AG08395 (cell line): ENCODE results near the gene SEC14L2.
"Not testable (repeated sequence)": the region's sequence is repeated elsewhere in the genome, so short reads cannot be mapped to it uniquely, and the experiment has no call there.

ENCODE experiments used
- DNase-seq: peaks from one replicate; pipeline ENCODE4 v3.0.0; 2012; ENCODE audit warnings: mixed read lengths, low spot score

Gene SEC14L2

DNA sequence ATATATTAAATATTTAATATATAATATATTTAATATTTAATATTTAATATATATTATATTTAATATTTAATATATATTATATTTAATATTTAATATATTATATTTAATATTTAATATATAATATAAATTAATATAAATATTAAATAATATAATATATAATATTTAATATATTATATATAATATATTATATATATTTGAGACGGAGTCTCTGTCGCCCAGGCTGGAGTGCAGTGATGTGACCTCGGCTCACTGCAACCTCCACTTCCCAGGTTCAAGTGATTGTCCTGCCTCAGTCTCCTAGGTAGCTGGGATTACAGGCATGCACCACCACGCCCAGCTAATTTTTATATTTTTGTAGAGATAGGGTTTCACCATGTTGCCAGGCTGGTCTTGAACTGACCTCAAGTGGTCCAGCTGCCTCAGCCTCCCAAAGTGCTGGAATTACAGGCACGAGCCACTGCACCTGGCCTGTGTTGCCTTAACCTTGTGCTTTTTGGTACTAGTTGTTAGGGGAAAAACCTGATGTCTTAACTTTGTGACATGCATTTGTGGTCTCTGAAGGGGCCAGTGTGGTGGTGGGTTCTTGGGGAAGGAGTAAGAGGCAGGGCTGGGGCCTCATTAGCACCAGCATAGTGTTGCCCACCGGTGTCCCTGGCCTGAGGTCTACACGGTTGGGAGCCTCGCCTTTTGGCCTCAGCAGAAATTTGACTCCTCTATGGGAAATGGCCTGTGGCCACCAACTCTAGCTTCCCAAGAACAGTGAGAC is 58.4 kb downstream of the SEC14L2 start:
- no peak for DNase-seq

DNA sequence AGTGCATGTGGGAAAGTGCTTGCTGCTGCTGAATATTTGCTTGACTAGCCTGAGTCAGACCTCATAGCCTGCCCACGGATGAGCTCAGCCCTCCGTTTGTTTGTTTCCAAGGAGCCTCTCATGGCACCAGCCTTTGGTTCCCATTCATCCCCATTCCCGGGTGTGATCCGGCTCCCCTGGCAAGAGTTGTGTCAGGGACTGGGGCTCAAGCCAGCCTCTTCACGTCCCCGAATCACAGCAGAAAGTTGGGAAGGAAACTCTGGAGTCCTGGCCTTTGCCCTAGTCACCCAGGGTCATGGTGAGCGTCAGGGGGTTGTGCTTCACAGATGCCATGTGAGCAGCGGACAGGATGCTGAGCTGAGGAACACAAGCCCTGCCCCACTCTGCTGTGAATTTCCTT is 61.2 kb downstream of the SEC14L2 start:
- no peak for DNase-seq

DNA sequence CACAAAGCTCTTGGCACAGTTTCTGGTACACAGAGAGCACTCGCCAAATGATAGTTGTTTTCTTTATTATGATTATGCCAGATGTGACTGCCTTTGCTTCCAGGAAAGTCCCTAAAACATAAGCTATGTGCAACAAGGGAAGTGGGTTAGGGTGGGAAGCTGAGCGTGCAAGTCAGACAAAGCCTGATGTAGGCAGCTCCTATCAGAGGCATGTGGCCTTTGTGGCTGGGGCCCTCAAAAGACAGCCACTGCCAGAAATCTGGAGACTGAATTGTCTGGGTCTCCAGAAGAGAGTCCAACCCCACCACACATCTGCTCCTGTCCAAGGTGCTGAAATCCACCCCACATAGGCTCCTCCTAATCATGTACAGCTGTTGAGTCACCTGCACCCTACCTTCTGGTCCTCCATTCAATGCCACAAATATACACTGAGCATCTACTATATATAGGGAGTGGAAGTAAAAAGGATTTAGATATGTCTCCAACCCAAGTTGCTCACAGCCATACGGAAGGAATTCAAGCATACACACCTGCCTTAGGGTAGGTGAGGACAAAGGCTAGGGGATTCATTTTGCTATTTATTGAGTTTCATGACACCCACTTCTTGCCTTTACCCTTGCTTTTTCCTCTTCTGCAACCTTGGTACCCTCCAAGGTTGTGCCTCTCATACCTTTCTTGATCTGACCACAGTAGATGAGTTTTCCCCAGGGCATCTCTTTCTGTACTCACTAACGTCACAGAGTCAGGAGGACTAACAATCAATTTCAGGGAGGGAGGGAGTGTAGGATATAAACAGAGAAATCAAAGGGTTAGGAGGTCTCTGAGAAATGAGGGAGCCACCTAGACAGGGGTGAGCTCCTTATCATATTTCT is 62.6 kb downstream of the SEC14L2 start:
- no peak for DNase-seq

GRCh38 chr22:30460147-30460546 is 63.3 kb downstream of the SEC14L2 start:
- DNase-seq: no peak

GRCh38 chr22:30460555-30460954 is 63.7 kb downstream of the SEC14L2 start:
- not testable (repeated sequence) for DNase-seq

DNA sequence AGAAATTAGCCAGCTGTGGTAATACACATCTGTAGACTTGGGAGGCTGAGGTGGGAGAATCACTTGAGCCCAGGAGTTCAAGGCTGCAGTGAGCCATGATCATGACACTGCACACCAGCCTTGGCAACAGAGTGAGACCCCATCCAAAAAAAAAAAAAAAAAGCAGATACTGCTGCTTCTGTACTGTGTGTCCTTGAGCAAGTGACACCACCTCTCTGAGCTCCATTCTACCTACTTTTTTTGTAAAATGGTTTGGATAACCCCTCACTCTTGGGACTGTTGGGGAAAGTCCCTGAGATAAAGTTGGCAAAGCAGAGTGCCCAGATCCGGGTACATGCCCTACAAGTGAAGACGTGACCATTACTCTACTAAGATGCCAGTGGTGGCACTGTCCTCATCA is 72.3 kb downstream of the SEC14L2 start:
- no peak for DNase-seq

DNA sequence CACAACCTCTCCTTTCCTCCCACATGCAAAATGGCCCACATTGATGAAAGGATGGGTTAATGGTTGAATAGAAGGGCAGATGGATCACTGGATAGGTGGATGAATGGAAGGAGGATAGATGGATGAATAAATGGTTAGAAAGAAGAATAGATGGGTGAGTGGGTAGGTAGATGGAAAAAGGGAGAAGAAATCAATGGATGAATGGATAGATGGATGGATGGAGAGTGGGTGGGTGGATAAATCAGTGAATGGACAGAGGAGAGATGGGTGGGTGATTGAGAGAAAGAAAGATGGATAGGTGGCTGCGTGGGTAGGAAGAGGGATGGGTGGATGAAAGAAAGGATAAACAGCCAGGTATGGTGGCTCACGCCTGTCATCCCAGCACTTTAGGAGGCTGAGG is 73.8 kb downstream of the SEC14L2 start:
- no peak for DNase-seq

GRCh38 chr22:30471616-30472318 is 74.9 kb downstream of the SEC14L2 start, which contains the start of gene SEC14L3:
Gene SEC14L3, minus strand, starts transcription at chr22:30472017. Its CDS starts 59 bp downstream, at chr22:30471958.
- DNase-seq: no peak

GRCh38 chr22:30472994-30473720 is 76.3 kb downstream of the SEC14L2 start:
- no peak for DNase-seq

- DNase-seq: no peak
Measured at GRCh38 chr22:30474121-30474520, 77.3 kb downstream of the SEC14L2 start.
